WTC11 (cell line): ENCODE data around the gene MIPEP. TPM values are rescaled to one million over a fixed set of nuclear protein-coding genes. Genes with fewer than 3 reads are reported as not detected.

Source experiments
- ATAC-seq: fragments of 200-7000 bp; cut with Tn5 transposase; 2 replicates; pipeline ENCODE4 v1.10.0; 2021; ENCODE audit warnings: mild to moderate bottlenecking, moderate library complexity
- CTCF ChIA-PET: fragments of 300-600 bp; sonication (Branson Sonifier 250); formaldehyde crosslinking; loops from one replicate; lab custom pipeline; 2021; ENCODE audit warnings: antibody characterized with exemption; lab: Charles Lee
- POLR2A ChIA-PET: fragments of 350-600 bp; sonication (Branson Sonifier 250); formaldehyde crosslinking; loops from one replicate; lab custom pipeline; 2021; ENCODE audit warnings: antibody characterized with exemption; lab: Charles Lee
- DNase-seq: peaks from one replicate; pipeline ENCODE4 v3.0.0; 2021; ENCODE audit warnings: low spot score
- H3K27ac Mint-ChIP-seq: 2 replicates; pipeline ENCODE4 v1.8.0; 2021; ENCODE audit warnings: mixed read lengths
- H3K27me3 Mint-ChIP-seq: 2 replicates; pipeline ENCODE4 v1.8.0; 2021; ENCODE audit warnings: low read depth, mild to moderate bottlenecking, moderate library complexity, mixed read lengths
- H3K36me3 Mint-ChIP-seq: 2 replicates; pipeline ENCODE4 v1.8.0; 2021; ENCODE audit warnings: mixed read lengths
- H3K4me1 Mint-ChIP-seq: 2 replicates; pipeline ENCODE4 v1.8.0; 2022; ENCODE audit warnings: mixed read lengths
- H3K4me3 Mint-ChIP-seq: 2 replicates; pipeline ENCODE4 v1.8.0; 2021; ENCODE audit warnings: mild to moderate bottlenecking, moderate library complexity, mixed read lengths
- H3K9me3 Mint-ChIP-seq: 2 replicates; pipeline ENCODE4 v1.8.0; 2021; ENCODE audit warnings: mixed read lengths
- AR ChIP-seq: fragments of 250-450 bp; sonication (Bioruptor Pico); IDR thresholded peaks from 2 replicates; pipeline ENCODE4 v1.9.0; 2021; ENCODE audit warnings: mild to moderate bottlenecking
- CBFB ChIP-seq: sonication (generic); formaldehyde crosslinking; IDR thresholded peaks from 2 replicates; pipeline ENCODE4 v1.8.1; 2022; ENCODE audit warnings: mild to moderate bottlenecking, low read depth, missing genetic modification reagents
- ERG ChIP-seq: fragments of 250-450 bp; sonication (Bioruptor Pico); IDR thresholded peaks from 2 replicates; pipeline ENCODE4 v1.8.0; 2021; ENCODE audit warnings: mild to moderate bottlenecking
- HMGXB4 ChIP-seq: sonication (generic); formaldehyde crosslinking; IDR thresholded peaks from 2 replicates; pipeline ENCODE4 v1.8.1; 2023; ENCODE audit warnings: mild to moderate bottlenecking, moderate library complexity, missing genetic modification reagents
- MXD4 ChIP-seq: fragments of 250-450 bp; sonication (Bioruptor Pico); IDR thresholded peaks from 2 replicates; pipeline ENCODE4 v1.8.0; 2021; ENCODE audit warnings: mild to moderate bottlenecking, moderate library complexity, borderline replicate concordance
- PRDM15 ChIP-seq: sonication (generic); formaldehyde crosslinking; IDR thresholded peaks from 2 replicates; pipeline ENCODE4 v1.8.0; 2022; ENCODE audit warnings: missing genetic modification reagents
- SP1 ChIP-seq: sonication (generic); formaldehyde crosslinking; conservative IDR thresholded peaks from 2 replicates; pipeline ENCODE4 v1.8.1; 2022; ENCODE audit warnings: missing genetic modification reagents
- TCF7 ChIP-seq: sonication (generic); formaldehyde crosslinking; IDR thresholded peaks from 2 replicates; pipeline ENCODE4 v1.8.0; 2022; ENCODE audit warnings: mild to moderate bottlenecking, low read depth, missing genetic modification reagents, moderate library complexity
- USF2 ChIP-seq: sonication (generic); formaldehyde crosslinking; IDR thresholded peaks from 2 replicates; pipeline ENCODE4 v1.8.1; 2023; ENCODE audit warnings: mild to moderate bottlenecking, missing genetic modification reagents, moderate library complexity
- ZNF232 ChIP-seq: sonication (generic); formaldehyde crosslinking; IDR thresholded peaks from 2 replicates; pipeline ENCODE4 v1.8.0; 2022; ENCODE audit warnings: mild to moderate bottlenecking, missing genetic modification reagents
- ZNF263 ChIP-seq: sonication (generic); formaldehyde crosslinking; IDR thresholded peaks from 2 replicates; pipeline ENCODE4 v1.8.1; 2022; ENCODE audit warnings: low read depth, mild to moderate bottlenecking, moderate library complexity, missing genetic modification reagents
- ZNF317 ChIP-seq: sonication (generic); formaldehyde crosslinking; IDR thresholded peaks from 2 replicates; pipeline ENCODE4 v1.8.1; 2023; ENCODE audit warnings: low read depth, mild to moderate bottlenecking, moderate library complexity, missing genetic modification reagents, borderline replicate concordance
- ZNF416 ChIP-seq: fragments of 250-450 bp; sonication (Bioruptor Pico); IDR thresholded peaks from 2 replicates; pipeline ENCODE4 v1.9.0; 2021; ENCODE audit warnings: mild to moderate bottlenecking, inconsistent platforms
- ZNF512 ChIP-seq: sonication (generic); formaldehyde crosslinking; IDR thresholded peaks from 2 replicates; pipeline ENCODE4 v1.8.1; 2022; ENCODE audit warnings: missing genetic modification reagents, borderline replicate concordance
- total RNA-seq: library from RNA; stranded (reverse); gene quantifications from 3 replicates; pipeline ENCODE4 v1.2.3, GENCODE V29; 2021

The MIPEP gene
- total RNA-seq, 1 experiment from 2014 or later, result 30.5 TPM

- ChIA-PET CTCF (no interaction called here), POLR2A (no interaction called here)
- peaks cover 30% of the 10 kb centered on the region for H3K9me3 Mint-ChIP-seq
- peaks cover 3% of the 10 kb centered on the region; the same call in 1 of the 2 replicates for H3K27me3 Mint-ChIP-seq
- DNase-seq, result no peak
- ATAC-seq, result no peak
- no peaks in the 10 kb centered on the region for H3K4me1 Mint-ChIP-seq
- H3K27ac Mint-ChIP-seq, result no peak overlapping the region
- peaks cover 18% of the 10 kb centered on the region for H3K36me3 Mint-ChIP-seq
- no peak for TF ChIP-seq ZNF317 (CRISPR knock-in tag)
- no peak for TF ChIP-seq PRDM15 (CRISPR knock-in tag)
- H3K4me3 Mint-ChIP-seq, result no peak overlapping the region
These were observed 174.5 kb downstream of the MIPEP start for GRCh38 chr13:23714672-23715071.

- Mint-ChIP-seq H3K9me3 (peaks cover 30% of the 10 kb centered on the region), H3K4me3 (no peak overlapping the region), H3K36me3 (peaks cover 18% of the 10 kb centered on the region), H3K27ac (no peak overlapping the region), H3K4me1 (no peaks in the 10 kb centered on the region), H3K27me3 (peaks cover 3% of the 10 kb centered on the region; the same call in 1 of the 2 replicates)
- ChIA-PET POLR2A (no interaction called here), CTCF (no interaction called here)
- ATAC-seq (no peak), DNase-seq (no peak)
- no peak for TF ChIP-seq TCF7 (CRISPR knock-in tag)
- TF ChIP-seq ERG, result no peak
- no peak for TF ChIP-seq MXD4 (CRISPR knock-in tag)
These were observed 177.8 kb downstream of the MIPEP start for GRCh38 chr13:23711355-23711754.

- CTCF ChIA-PET, result no interaction called here
- H3K27ac Mint-ChIP-seq, result no peak overlapping the region
- no peak for DNase-seq
- H3K36me3 Mint-ChIP-seq, result peaks cover 18% of the 10 kb centered on the region
- H3K4me1 Mint-ChIP-seq, result peaks cover 5% of the 10 kb centered on the region
- H3K4me3 Mint-ChIP-seq, result no peak overlapping the region
- no peak for ATAC-seq
- H3K9me3 Mint-ChIP-seq, result peaks cover 30% of the 10 kb centered on the region
- POLR2A ChIA-PET, result no interaction called here
- H3K27me3 Mint-ChIP-seq, result peaks cover 3% of the 10 kb centered on the region; the same call in 1 of the 2 replicates
- TF ChIP-seq HMGXB4 (no peak), SP1 (CRISPR knock-in tag) (no peak), ZNF512 (CRISPR knock-in tag) (no peak), AR (CRISPR knock-in tag) (no peak), ZNF416 (CRISPR knock-in tag) (no peak), CBFB (CRISPR knock-in tag) (no peak), USF2 (no peak), ZNF263 (no peak), ZNF232 (CRISPR knock-in tag) (no peak)
- TF ChIP-seq, all 79 proteins: peak for 0
These were observed 178.8 kb downstream of the MIPEP start for GRCh38 chr13:23710366-23710765.
